ENCODE measurements around the gene LRMDA. TPM values are rescaled to one million over a fixed set of nuclear protein-coding genes. Genes with fewer than 3 reads are reported as not detected.

The LRMDA gene
- total RNA-seq, 1 donor from 2014 or later: not detected

- DNase-seq (no peak), ATAC-seq (ENCODE audit: low read depth) (no peak)
- ChIA-PET CTCF (no interaction called here), POLR2A (no interaction called here)
- no peak for TF ChIP-seq CTCF (IDR thresholded peaks at IDR 0.05)
- Mint-ChIP-seq H3K9me3 (no peaks in the 10 kb centered on the region), H3K27me3 (no peaks in the 10 kb centered on the region), H3K4me1 (no peaks in the 10 kb centered on the region), H3K27ac (no peak overlapping the region), H3K4me3 (no peak overlapping the region), H3K36me3 (ENCODE audit: low read depth) (no peaks in the 10 kb centered on the region)
- intact Hi-C loops (cut with micrococcal nuclease): no loop called here
Measured at GRCh38 chr10:76560338-76560737, 1128.9 kb downstream of the LRMDA start.

- no peaks in the 10 kb centered on the region for H3K9me3 Mint-ChIP-seq
- no peak for DNase-seq
- TF ChIP-seq CTCF (IDR thresholded peaks at IDR 0.05): no peak
- ChIA-PET CTCF (no interaction called here), POLR2A (no interaction called here)
- H3K27ac Mint-ChIP-seq: no peak overlapping the region
- H3K4me1 Mint-ChIP-seq: no peaks in the 10 kb centered on the region
- no peak overlapping the region for H3K4me3 Mint-ChIP-seq
- no peaks in the 10 kb centered on the region for H3K36me3 Mint-ChIP-seq (ENCODE audit: low read depth)
- no peak for ATAC-seq (ENCODE audit: low read depth)
- H3K27me3 Mint-ChIP-seq: no peaks in the 10 kb centered on the region
- intact Hi-C loops (cut with micrococcal nuclease): no loop called here
Measured at GRCh38 chr10:76563286-76563685, 1131.9 kb downstream of the LRMDA start.

GRCh38 chr10:76572021-76572420 lies 1140.6 kb downstream of the LRMDA start:
- Mint-ChIP-seq H3K27me3 (no peaks in the 10 kb centered on the region), H3K36me3 (ENCODE audit: low read depth) (no peaks in the 10 kb centered on the region), H3K9me3 (no peaks in the 10 kb centered on the region), H3K27ac (no peak overlapping the region), H3K4me3 (no peak overlapping the region), H3K4me1 (no peaks in the 10 kb centered on the region)
- intact Hi-C loops (cut with micrococcal nuclease): no loop called here
- ChIA-PET POLR2A (no interaction called here), CTCF (no interaction called here)
- no peak for DNase-seq
- no peak for TF ChIP-seq CTCF (IDR thresholded peaks at IDR 0.05)
- ATAC-seq (ENCODE audit: low read depth): no peak

- Mint-ChIP-seq H3K9me3 (no peaks in the 10 kb centered on the region), H3K27me3 (no peaks in the 10 kb centered on the region), H3K4me1 (no peaks in the 10 kb centered on the region), H3K4me3 (no peak overlapping the region), H3K27ac (no peak overlapping the region), H3K36me3 (ENCODE audit: low read depth) (no peaks in the 10 kb centered on the region)
- ChIA-PET CTCF (no interaction called here), POLR2A (no interaction called here)
- ATAC-seq (ENCODE audit: low read depth) (no peak), DNase-seq (no peak)
- TF ChIP-seq CTCF (IDR thresholded peaks at IDR 0.05): no peak
- intact Hi-C loops (cut with micrococcal nuclease): no loop called here
Measured at GRCh38 chr10:76576276-76576962, 1145.0 kb downstream of the LRMDA start.

- intact Hi-C loops (cut with micrococcal nuclease): no loop called here
- no peak for TF ChIP-seq CTCF (IDR thresholded peaks at IDR 0.05)
- H3K27me3 Mint-ChIP-seq: no peaks in the 10 kb centered on the region
- DNase-seq (no peak), ATAC-seq (ENCODE audit: low read depth) (no peak)
- H3K9me3 Mint-ChIP-seq: no peaks in the 10 kb centered on the region
- no peak overlapping the region for H3K27ac Mint-ChIP-seq
- ChIA-PET CTCF (no interaction called here), POLR2A (no interaction called here)
- no peak overlapping the region for H3K4me3 Mint-ChIP-seq
- H3K36me3 Mint-ChIP-seq (ENCODE audit: low read depth): no peaks in the 10 kb centered on the region
- H3K4me1 Mint-ChIP-seq: no peaks in the 10 kb centered on the region
Measured at GRCh38 chr10:76577455-76577854, 1146.0 kb downstream of the LRMDA start.

All from activated B cell treated with CpG ODN at 0.5 μM for 24 hours (primary cell).